Keratinocyte (primary cell): Measurements from ENCODE around the gene PYY.

ENCODE experiments used
- CTCF ChIP-seq, 3 experiments: IDR thresholded peaks in 1 of 3; conservative IDR thresholded peaks in 1 of 3; optimal IDR thresholded peaks in 1 of 3; 2 replicates in 2 of 3; 3 replicates in 1 of 3; pipeline versions ENCODE3 to v1.5.1; 2011; ENCODE audit warnings: low read length in 3 of 3, mild to moderate bottlenecking in 3 of 3, moderate library complexity in 2 of 3, control low read depth in 1 of 3, inconsistent platforms in 1 of 3; ENCODE audit not compliant: insufficient read depth in 2 of 3; ENCODE audit errors: extremely low read depth in 1 of 3
- EZH2 ChIP-seq: IDR thresholded peaks from one replicate; pipeline ENCODE4 v1.6.1; 2012; ENCODE audit warnings: inconsistent platforms, mild to moderate bottlenecking, low read length, moderate library complexity

GRCh38 chr17:43913584-43913983 lies 40.2 kb downstream of the PYY start:
- TF ChIP-seq CTCF (optimal IDR thresholded peaks at IDR 0.05 in 1 of 3, IDR thresholded peaks at IDR 0.05 in 1 of 3, conservative IDR thresholded peaks at IDR 0.05 in 1 of 3; ENCODE audit: extremely low read depth in 1 of 3, insufficient read depth in 2 of 3, low read length in 3 of 3) (no peak), EZH2 (no peak)
